SK-N-SH treated with all-trans-retinoic acid at 6 μM for 48 hours (cell line): ENCODE data around the gene PAM16.

Source experiments
- ARNTL ChIP-seq: fragments of 450-650 bp; formaldehyde crosslinking; IDR thresholded peaks from 2 replicates; pipeline ENCODE4 v1.5.0; 2020; ENCODE audit warnings: low read depth, mild to moderate bottlenecking, moderate library complexity, borderline replicate concordance
- CREB5 ChIP-seq: fragments of 250-450 bp; sonication (Bioruptor Pico); IDR thresholded peaks from 2 replicates; pipeline ENCODE4 v1.5.1; 2020; ENCODE audit warnings: low read depth, mild to moderate bottlenecking, moderate library complexity
- CSRNP3 ChIP-seq: fragments of 250-450 bp; sonication (Bioruptor Pico); IDR thresholded peaks from 2 replicates; pipeline ENCODE4 v1.5.1; 2021; ENCODE audit warnings: mild to moderate bottlenecking, moderate library complexity
- GLIS3 ChIP-seq: fragments of 250-450 bp; sonication (Bioruptor Pico); IDR thresholded peaks from 2 replicates; pipeline ENCODE4 v1.5.0; 2020; ENCODE audit warnings: mild to moderate bottlenecking, moderate library complexity
- ISL1 ChIP-seq: fragments of 250-450 bp; sonication (Bioruptor Pico); IDR thresholded peaks from 2 replicates; pipeline ENCODE4 v2.1.2; 2022; ENCODE audit warnings: mild to moderate bottlenecking, moderate library complexity
- PATZ1 ChIP-seq: fragments of 250-450 bp; sonication (Bioruptor Pico); IDR thresholded peaks from 2 replicates; pipeline ENCODE4 v1.8.0; 2020; ENCODE audit warnings: mild to moderate bottlenecking, moderate library complexity, borderline replicate concordance
- PPARA ChIP-seq: fragments of 250-450 bp; sonication (Bioruptor Pico); IDR thresholded peaks from 2 replicates; pipeline ENCODE4 v1.5.0; 2020; ENCODE audit warnings: mild to moderate bottlenecking, borderline replicate concordance
- SNAI2 ChIP-seq: fragments of 250-450 bp; sonication (Bioruptor Pico); IDR thresholded peaks from 2 replicates; pipeline ENCODE4 v1.5.0; 2020; ENCODE audit warnings: mild to moderate bottlenecking, moderate library complexity
- ZFP3 ChIP-seq: fragments of 250-450 bp; sonication (Bioruptor Pico); IDR thresholded peaks from 2 replicates; pipeline ENCODE4 v1.5.0; 2020; ENCODE audit warnings: mild to moderate bottlenecking, moderate library complexity
- ZNF565 ChIP-seq: fragments of 450-650 bp; formaldehyde crosslinking; conservative IDR thresholded peaks from 2 replicates; pipeline ENCODE4 v1.5.0; 2020; ENCODE audit warnings: low read depth, mild to moderate bottlenecking, moderate library complexity

- TF ChIP-seq ISL1 (CRISPR knock-in tag) (no peak), CSRNP3 (CRISPR knock-in tag) (no peak), SNAI2 (CRISPR knock-in tag) (no peak), PPARA (CRISPR knock-in tag) (no peak), PATZ1 (CRISPR knock-in tag) (no peak), ZNF565 (CRISPR knock-in tag) (no peak), ZFP3 (CRISPR knock-in tag) (no peak), GLIS3 (no peak), ARNTL (CRISPR knock-in tag) (no peak), CREB5 (no peak)
Observed at GRCh38 chr16:4298761-4299522, 52.2 kb downstream of the PAM16 start.
